VCaP (cell line): ENCODE measurements around the gene RETREG1.

Source experiments
- H3K27ac ChIP-seq: fragments of 450-650 bp; 2 replicates; pipeline ENCODE4 v1.5.1; 2017
- TF ChIP-seq, protein P1 (sequence below): fragments of 450-650 bp; conservative IDR thresholded peaks from 2 replicates; pipeline ENCODE4 v1.5.1; 2017; ENCODE audit warnings: mild to moderate bottlenecking, moderate library complexity

Gene RETREG1

GRCh38 chr5:16464664-16465543 is 151.9 kb downstream of the RETREG1 start:
- peak overlapping the region; percentile 87 for H3K27ac ChIP-seq
- TF ChIP-seq, protein P1, sequence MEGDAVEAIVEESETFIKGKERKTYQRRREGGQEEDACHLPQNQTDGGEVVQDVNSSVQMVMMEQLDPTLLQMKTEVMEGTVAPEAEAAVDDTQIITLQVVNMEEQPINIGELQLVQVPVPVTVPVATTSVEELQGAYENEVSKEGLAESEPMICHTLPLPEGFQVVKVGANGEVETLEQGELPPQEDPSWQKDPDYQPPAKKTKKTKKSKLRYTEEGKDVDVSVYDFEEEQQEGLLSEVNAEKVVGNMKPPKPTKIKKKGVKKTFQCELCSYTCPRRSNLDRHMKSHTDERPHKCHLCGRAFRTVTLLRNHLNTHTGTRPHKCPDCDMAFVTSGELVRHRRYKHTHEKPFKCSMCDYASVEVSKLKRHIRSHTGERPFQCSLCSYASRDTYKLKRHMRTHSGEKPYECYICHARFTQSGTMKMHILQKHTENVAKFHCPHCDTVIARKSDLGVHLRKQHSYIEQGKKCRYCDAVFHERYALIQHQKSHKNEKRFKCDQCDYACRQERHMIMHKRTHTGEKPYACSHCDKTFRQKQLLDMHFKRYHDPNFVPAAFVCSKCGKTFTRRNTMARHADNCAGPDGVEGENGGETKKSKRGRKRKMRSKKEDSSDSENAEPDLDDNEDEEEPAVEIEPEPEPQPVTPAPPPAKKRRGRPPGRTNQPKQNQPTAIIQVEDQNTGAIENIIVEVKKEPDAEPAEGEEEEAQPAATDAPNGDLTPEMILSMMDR = no peak

DNA sequence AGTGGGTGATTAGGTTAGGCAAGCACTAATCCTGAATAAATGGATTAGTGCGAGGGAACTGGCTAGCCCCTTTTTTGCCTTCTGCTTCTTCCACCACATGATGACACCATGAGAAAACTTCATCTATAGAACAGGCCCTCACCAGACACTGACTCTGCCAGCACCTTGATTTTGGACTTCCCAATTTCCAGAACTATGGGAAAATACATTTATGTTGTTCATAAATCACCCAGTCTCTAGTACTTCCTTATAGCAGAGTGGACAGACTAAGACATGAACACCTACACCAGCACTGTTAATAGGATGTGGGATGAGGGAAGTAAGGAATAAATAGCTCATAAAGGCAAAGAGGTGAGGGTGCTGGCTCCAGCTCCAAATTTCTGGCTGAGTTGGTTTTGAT is 152.6 kb downstream of the RETREG1 start:
- H3K27ac ChIP-seq = peak overlapping the region; percentile 87; the same call in 1 of the 2 replicates
- TF ChIP-seq, protein P1 = no peak

DNA sequence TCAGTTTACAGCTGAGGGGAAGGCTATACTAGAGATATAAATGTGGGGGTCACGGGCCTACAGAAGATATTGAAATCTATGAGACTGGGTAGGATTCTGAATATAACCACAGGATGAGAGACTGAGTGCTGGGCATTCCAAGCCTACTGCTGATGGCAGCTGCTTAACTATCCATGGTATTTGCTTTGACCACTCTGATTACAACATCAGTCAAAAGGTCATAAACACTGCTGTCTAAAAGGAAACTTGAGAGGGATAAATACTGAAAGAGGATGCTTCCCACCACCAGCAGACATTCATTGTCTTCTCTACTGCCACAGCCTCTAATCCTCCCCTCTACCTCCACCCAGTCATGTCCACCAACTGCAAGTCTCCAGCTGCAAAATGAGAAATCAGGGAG is 155.0 kb downstream of the RETREG1 start:
- TF ChIP-seq, protein P1 = no peak
- no peak overlapping the region for H3K27ac ChIP-seq

DNA sequence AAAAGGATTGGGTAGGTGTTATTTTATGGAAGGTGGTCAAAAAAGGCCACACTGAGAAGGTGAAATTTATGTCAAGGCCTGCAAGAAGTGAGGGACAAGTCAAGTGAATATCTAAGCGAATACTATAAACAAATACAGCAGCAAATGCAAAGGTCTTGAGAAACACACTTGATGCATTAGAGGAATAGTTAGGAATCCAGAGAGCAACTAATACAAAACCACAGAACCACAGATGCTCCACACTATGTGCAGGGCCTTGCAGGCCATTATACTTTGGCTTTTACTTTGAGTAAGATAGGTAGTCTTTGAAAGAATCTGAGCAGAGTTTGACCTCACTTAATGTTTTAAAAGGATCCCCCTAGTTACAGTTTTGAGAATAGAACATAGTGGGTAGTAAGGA is 155.8 kb downstream of the RETREG1 start:
- no peak overlapping the region for H3K27ac ChIP-seq
- TF ChIP-seq, protein P1 = no peak

GRCh38 chr5:16459451-16459850 is 157.3 kb downstream of the RETREG1 start:
- TF ChIP-seq, protein P1 = no peak
- H3K27ac ChIP-seq = no peak overlapping the region

DNA sequence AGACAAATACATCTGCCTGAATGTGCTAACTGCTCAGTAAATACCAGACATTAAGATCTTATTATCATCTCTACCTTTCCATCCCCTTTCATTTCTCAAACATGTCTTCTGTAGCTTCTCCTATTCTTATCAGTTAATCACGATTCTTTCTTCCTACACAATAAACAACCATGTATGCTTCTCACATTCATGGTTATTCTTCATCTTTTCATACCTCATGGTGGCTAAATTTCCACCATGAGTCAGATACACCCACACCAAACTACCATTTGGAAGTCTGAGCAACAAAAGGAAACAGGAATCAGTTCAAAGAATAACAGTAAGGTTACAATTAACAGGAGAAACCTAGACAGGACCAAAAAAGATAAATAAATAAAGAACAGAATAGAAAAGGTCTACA is 158.9 kb downstream of the RETREG1 start:
- TF ChIP-seq, protein P1 = no peak
- H3K27ac ChIP-seq = no peak overlapping the region

DNA sequence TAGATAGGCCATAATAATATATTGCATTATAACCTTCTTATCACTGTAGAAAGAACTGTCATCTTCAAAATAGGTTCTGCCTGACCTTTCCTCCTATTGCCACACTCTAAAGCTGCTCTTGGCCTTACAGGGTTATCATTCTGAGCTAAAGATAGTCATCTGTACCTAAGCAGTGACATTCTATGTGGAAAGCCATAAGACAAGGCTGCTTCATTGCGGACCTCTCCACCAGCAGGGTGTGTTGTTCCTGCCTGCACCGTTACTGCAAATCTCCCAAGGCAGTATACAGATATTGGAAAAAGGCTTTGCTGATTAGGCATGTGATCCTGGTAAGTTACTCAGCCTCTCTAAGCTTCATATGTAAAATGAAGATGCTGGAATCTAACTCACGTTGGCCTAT is 159.3 kb downstream of the RETREG1 start:
- TF ChIP-seq, protein P1 = peak; percentile 50
- no peak overlapping the region for H3K27ac ChIP-seq
